ENCODE data around the gene LSM7. TPM values are rescaled to one million over a fixed set of nuclear protein-coding genes. Genes with fewer than 3 reads are reported as not detected.

The LSM7 gene
- total and polyA plus RNA-seq, 9 of the 15 experiments (the other 6 are each of a cell fraction or from before 2014, with no cell fraction given): 40.5 to 690 (median 265) TPM

GRCh38 chr19:2273356-2274184 lies 54.8 kb downstream of the LSM7 start (continued):
- TF ChIP-seq E2F1 (CRISPR knock-in tag; IDR thresholded peaks at IDR 0.05) (peak; percentile 46; the same call in 1 of the 2 replicates), MTA3 (IDR thresholded peaks at IDR 0.05; ENCODE audit: borderline replicate concordance) (peak; percentile 86; the same call in 1 of the 2 replicates), POLR2G (IDR thresholded peaks at IDR 0.05; ENCODE audit: low read depth, low read length) (peak; percentile 83), ZNF436 (CRISPR knock-in tag; IDR thresholded peaks at IDR 0.05) (no peak), MNT (conservative IDR thresholded peaks at IDR 0.05) (peak; percentile 54 to 83; a peak in 3 of 4 replicates), SRSF3 (IDR thresholded peaks at IDR 0.05; ENCODE audit: insufficient read depth, low read length) (no peak), MAZ (CRISPR knock-in tag; conservative IDR thresholded peaks at IDR 0.05 in 1 of 2, IDR thresholded peaks at IDR 0.05 in 1 of 2) (peak; percentile 87 to 91), PKNOX1 (IDR thresholded peaks at IDR 0.05) (peak; percentile 59), ZNF644 (tag; IDR thresholded peaks at IDR 0.05; ENCODE audit: low read depth) (no peak), ZNF830 (CRISPR knock-in tag; IDR thresholded peaks at IDR 0.05) (0 out of 2 replicates have a peak, but pooled peaks have one; percentile 36), ELK1 (CRISPR knock-in tag; IDR thresholded peaks at IDR 0.05) (no peak), ERF (CRISPR knock-in tag; IDR thresholded peaks at IDR 0.05) (peak; percentile 96), FIP1L1 (IDR thresholded peaks at IDR 0.05; ENCODE audit: low read depth, low read length, poor library complexity, severe bottlenecking) (peak; percentile 82), ZNF780A (CRISPR knock-in tag; IDR thresholded peaks at IDR 0.05) (peak; percentile 87), ZBED1 (IDR thresholded peaks at IDR 0.05) (peak; percentile 82; the same call in 1 of the 2 replicates), TRIM28 (IDR thresholded peaks at IDR 0.05) (no peak), E2F8 (IDR thresholded peaks at IDR 0.05; ENCODE audit: low read depth, partially characterized antibody) (peak; percentile 93), MAFK (IDR thresholded peaks at IDR 0.05; ENCODE audit: low read length) (0 out of 2 replicates have a peak, but pooled peaks have one; percentile 3), MBD2 (IDR thresholded peaks at IDR 0.05; ENCODE audit: borderline replicate concordance, low read depth) (peak; percentile 79), FOSL1 (tag; conservative IDR thresholded peaks at IDR 0.05) (peak; percentile 30; the same call in 1 of the 2 replicates)

All from K562 (cell line).